Measurements from ENCODE around the gene NUP42.

NUP42 gene

GRCh38 chr7:23238983-23239652, 57.3 kb downstream of the NUP42 start:
- TF ChIP-seq, protein P1, sequence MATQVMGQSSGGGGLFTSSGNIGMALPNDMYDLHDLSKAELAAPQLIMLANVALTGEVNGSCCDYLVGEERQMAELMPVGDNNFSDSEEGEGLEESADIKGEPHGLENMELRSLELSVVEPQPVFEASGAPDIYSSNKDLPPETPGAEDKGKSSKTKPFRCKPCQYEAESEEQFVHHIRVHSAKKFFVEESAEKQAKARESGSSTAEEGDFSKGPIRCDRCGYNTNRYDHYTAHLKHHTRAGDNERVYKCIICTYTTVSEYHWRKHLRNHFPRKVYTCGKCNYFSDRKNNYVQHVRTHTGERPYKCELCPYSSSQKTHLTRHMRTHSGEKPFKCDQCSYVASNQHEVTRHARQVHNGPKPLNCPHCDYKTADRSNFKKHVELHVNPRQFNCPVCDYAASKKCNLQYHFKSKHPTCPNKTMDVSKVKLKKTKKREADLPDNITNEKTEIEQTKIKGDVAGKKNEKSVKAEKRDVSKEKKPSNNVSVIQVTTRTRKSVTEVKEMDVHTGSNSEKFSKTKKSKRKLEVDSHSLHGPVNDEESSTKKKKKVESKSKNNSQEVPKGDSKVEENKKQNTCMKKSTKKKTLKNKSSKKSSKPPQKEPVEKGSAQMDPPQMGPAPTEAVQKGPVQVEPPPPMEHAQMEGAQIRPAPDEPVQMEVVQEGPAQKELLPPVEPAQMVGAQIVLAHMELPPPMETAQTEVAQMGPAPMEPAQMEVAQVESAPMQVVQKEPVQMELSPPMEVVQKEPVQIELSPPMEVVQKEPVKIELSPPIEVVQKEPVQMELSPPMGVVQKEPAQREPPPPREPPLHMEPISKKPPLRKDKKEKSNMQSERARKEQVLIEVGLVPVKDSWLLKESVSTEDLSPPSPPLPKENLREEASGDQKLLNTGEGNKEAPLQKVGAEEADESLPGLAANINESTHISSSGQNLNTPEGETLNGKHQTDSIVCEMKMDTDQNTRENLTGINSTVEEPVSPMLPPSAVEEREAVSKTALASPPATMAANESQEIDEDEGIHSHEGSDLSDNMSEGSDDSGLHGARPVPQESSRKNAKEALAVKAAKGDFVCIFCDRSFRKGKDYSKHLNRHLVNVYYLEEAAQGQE (IDR thresholded peaks at IDR 0.05; ENCODE audit: insufficient read depth in 1 of 2, low read depth in 2 of 2, low read length in 2 of 2): no peak
- TF ChIP-seq TAF1 (IDR thresholded peaks at IDR 0.05; ENCODE audit: borderline replicate concordance, insufficient read depth, low read length) (no peak), POLR2AphosphoS5 (IDR thresholded peaks at IDR 0.05; ENCODE audit: low read depth, low read length) (no peak), FOXP2 (optimal IDR thresholded peaks at IDR 0.05; ENCODE audit: borderline replicate concordance, extremely low read depth, extremely low read length, insufficient read depth) (no peak), SIN3A (IDR thresholded peaks at IDR 0.05; ENCODE audit: borderline replicate concordance, insufficient read depth, low read length) (no peak)

GRCh38 chr7:23239698-23240097, 57.9 kb downstream of the NUP42 start:
- TF ChIP-seq POLR2AphosphoS5 (IDR thresholded peaks at IDR 0.05; ENCODE audit: low read depth, low read length): no peak
- TF ChIP-seq SIN3A (IDR thresholded peaks at IDR 0.05; ENCODE audit: borderline replicate concordance, insufficient read depth, low read length): no peak
- TF ChIP-seq TAF1 (IDR thresholded peaks at IDR 0.05; ENCODE audit: borderline replicate concordance, insufficient read depth, low read length): no peak
- no peak for TF ChIP-seq FOXP2 (optimal IDR thresholded peaks at IDR 0.05; ENCODE audit: borderline replicate concordance, extremely low read depth, extremely low read length, insufficient read depth)
- TF ChIP-seq, protein P1 (IDR thresholded peaks at IDR 0.05; ENCODE audit: insufficient read depth in 1 of 2, low read depth in 2 of 2, low read length in 2 of 2): no peak

GRCh38 chr7:23242321-23242720, 60.5 kb downstream of the NUP42 start:
- no peak for TF ChIP-seq SIN3A (IDR thresholded peaks at IDR 0.05; ENCODE audit: borderline replicate concordance, insufficient read depth, low read length)

- TF ChIP-seq, protein P1 (IDR thresholded peaks at IDR 0.05; ENCODE audit: insufficient read depth in 1 of 2, low read depth in 2 of 2, low read length in 2 of 2): no peak
- no peak for TF ChIP-seq TAF1 (IDR thresholded peaks at IDR 0.05; ENCODE audit: borderline replicate concordance, insufficient read depth, low read length)
- TF ChIP-seq SIN3A (IDR thresholded peaks at IDR 0.05; ENCODE audit: borderline replicate concordance, insufficient read depth, low read length): no peak
- no peak for TF ChIP-seq POLR2AphosphoS5 (IDR thresholded peaks at IDR 0.05; ENCODE audit: low read depth, low read length)
- no peak for TF ChIP-seq FOXP2 (optimal IDR thresholded peaks at IDR 0.05; ENCODE audit: borderline replicate concordance, extremely low read depth, extremely low read length, insufficient read depth)
These were observed 61.1 kb downstream of the NUP42 start for GRCh38 chr7:23242935-23243334.

- TF ChIP-seq POLR2AphosphoS5 (IDR thresholded peaks at IDR 0.05; ENCODE audit: low read depth, low read length) (no peak), TAF1 (IDR thresholded peaks at IDR 0.05; ENCODE audit: borderline replicate concordance, insufficient read depth, low read length) (no peak)
These were observed 64.7 kb downstream of the NUP42 start, which contains the start of gene GPNMB for GRCh38 chr7:23246555-23246954. Gene GPNMB (plus strand): TSS chr7:23246775. CDS start chr7:23246858, 83 bp downstream.

GRCh38 chr7:23247046-23247602, 65.3 kb downstream of the NUP42 start:
- TF ChIP-seq, protein P1 (IDR thresholded peaks at IDR 0.05; ENCODE audit: insufficient read depth in 1 of 2, low read depth in 2 of 2, low read length in 2 of 2): no peak
- TF ChIP-seq SIN3A (IDR thresholded peaks at IDR 0.05; ENCODE audit: borderline replicate concordance, insufficient read depth, low read length) (no peak), TAF1 (IDR thresholded peaks at IDR 0.05; ENCODE audit: borderline replicate concordance, insufficient read depth, low read length) (no peak), FOXP2 (optimal IDR thresholded peaks at IDR 0.05; ENCODE audit: borderline replicate concordance, extremely low read depth, extremely low read length, insufficient read depth) (no peak), POLR2AphosphoS5 (IDR thresholded peaks at IDR 0.05; ENCODE audit: low read depth, low read length) (no peak)
